Peyer's patch (tissue), 4 donors: ENCODE results near the gene AKAP4.

ENCODE experiments used
- POLR2A ChIP-seq, 2 donors: fragments of 450-650 bp; IDR thresholded peaks; one replicate each; pipeline ENCODE4 v1.5.1; 2017; ENCODE audit warnings: antibody characterized with exemption in 2 of 2, mild to moderate bottlenecking in 2 of 2, moderate library complexity in 2 of 2
- TF ChIP-seq, protein P1 (sequence below), 6 experiments: fragments of 450-650 bp in 4 of 6; fragments of 200-600 bp in 2 of 6; sonication (generic) in 1 of 6; IDR thresholded peaks; one replicate each; pipeline ENCODE4 v1.5.1; 2017 to 2019; ENCODE audit warnings: antibody characterized with exemption in 6 of 6, mild to moderate bottlenecking in 3 of 6, moderate library complexity in 1 of 6

DNA sequence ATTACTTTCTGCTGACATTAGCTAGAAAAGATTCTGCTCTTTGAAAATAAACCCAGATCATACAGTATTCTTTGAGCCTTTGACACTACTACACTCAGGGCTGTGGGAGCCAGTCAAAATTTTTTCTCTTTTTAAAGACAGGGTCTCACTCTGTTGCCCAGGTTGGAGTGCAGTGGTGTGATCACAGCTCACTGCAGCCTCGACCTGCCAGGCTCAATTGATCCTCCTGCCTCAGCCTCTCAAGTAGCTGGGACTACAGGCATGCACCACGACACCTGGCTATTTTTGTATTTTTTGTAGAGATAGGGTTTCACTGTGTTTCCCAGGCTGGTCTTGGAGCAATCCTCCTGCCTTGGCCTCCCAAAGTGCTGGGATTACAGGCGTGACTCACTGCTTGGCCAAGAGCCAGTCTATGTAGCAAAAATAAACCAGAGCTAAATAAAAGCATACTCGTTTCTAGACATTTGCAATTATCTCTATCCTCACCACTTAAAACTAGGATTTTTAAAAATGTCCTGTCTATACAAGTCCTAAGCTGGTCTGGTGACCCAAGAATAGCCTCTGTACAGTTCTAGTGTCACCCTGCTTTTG is 43.2 kb downstream of the AKAP4 start:
- TF ChIP-seq POLR2A (IDR thresholded peaks at IDR 0.05), result no peak
- TF ChIP-seq, protein P1, sequence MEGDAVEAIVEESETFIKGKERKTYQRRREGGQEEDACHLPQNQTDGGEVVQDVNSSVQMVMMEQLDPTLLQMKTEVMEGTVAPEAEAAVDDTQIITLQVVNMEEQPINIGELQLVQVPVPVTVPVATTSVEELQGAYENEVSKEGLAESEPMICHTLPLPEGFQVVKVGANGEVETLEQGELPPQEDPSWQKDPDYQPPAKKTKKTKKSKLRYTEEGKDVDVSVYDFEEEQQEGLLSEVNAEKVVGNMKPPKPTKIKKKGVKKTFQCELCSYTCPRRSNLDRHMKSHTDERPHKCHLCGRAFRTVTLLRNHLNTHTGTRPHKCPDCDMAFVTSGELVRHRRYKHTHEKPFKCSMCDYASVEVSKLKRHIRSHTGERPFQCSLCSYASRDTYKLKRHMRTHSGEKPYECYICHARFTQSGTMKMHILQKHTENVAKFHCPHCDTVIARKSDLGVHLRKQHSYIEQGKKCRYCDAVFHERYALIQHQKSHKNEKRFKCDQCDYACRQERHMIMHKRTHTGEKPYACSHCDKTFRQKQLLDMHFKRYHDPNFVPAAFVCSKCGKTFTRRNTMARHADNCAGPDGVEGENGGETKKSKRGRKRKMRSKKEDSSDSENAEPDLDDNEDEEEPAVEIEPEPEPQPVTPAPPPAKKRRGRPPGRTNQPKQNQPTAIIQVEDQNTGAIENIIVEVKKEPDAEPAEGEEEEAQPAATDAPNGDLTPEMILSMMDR (IDR thresholded peaks at IDR 0.05), result no peak
